NCI-H2029 (cell line): ENCODE measurements around the gene TCEAL5.
"Not testable (repeated sequence)": the region's sequence is repeated elsewhere in the genome, so short reads cannot be mapped to it uniquely, and the experiment has no call there.

Source experiments
- DNase-seq: peaks from one replicate; lab custom pipeline; 2025; lab: John Stamatoyannopoulos, UW

The TCEAL5 gene

GRCh38 chrX:103233263-103233662, 43.3 kb downstream of the TCEAL5 start:
- no peak for DNase-seq

- DNase-seq: not testable (repeated sequence)
Observed at GRCh38 chrX:103225918-103226317, 50.6 kb downstream of the TCEAL5 start.
